ENCODE measurements around the gene GPSM1. TPM values are rescaled to one million over a fixed set of nuclear protein-coding genes. Genes with fewer than 3 reads are reported as not detected.

Gene GPSM1
- total RNA-seq, 2 donors from 2014 or later, result 8.5 to 12.3 TPM

- no peak for DNase-seq (ENCODE audit: low spot score in 2 of 2)
- no peak for ATAC-seq
- H3K36me3 Mint-ChIP-seq, result peaks cover 40 to 62% of the 10 kb centered on the region in 2 donors
- H3K9me3 Mint-ChIP-seq, result no peaks in the 10 kb centered on the region
- H3K27ac Mint-ChIP-seq, result peak overlapping the region in 1 of 2 donors; percentile 96
These were observed 80.6 kb downstream of the GPSM1 start for GRCh38 chr9:136407911-136408310.

Other genes with a start within 250 kb of the GPSM1 start
- gene NACC2, start 232.2 kb upstream of the GPSM1 start, total RNA-seq, result 10 to 100 TPM in 1 of 2 donors, 1 to 10 TPM in 1; 4.5 to 10.0 TPM
- 10 to 100 TPM; 13.3 to 26.2 TPM for gene TMEM250, start 208.7 kb upstream of the GPSM1 start, total RNA-seq
- gene LHX3, start 122.4 kb upstream of the GPSM1 start, total RNA-seq, result under 1 TPM; 0.08 to 0.11 TPM
- gene QSOX2, start 81.7 kb upstream of the GPSM1 start, total RNA-seq, result 10 to 100 TPM; 24.1 to 26.2 TPM
- under 1 TPM in 1 of 2 donors, not detected in 1; 0.02 TPM for gene CCDC187, start 23.4 kb upstream of the GPSM1 start, total RNA-seq
- 10 to 100 TPM; 10.6 to 15.6 TPM for gene DNLZ, start 36.2 kb downstream of the GPSM1 start, total RNA-seq
- 1 to 10 TPM; 1.3 to 1.7 TPM for gene CARD9, start 46.1 kb downstream of the GPSM1 start, total RNA-seq
- gene SNAPC4, start 72.6 kb downstream of the GPSM1 start, total RNA-seq, result 10 to 100 TPM; 12.5 to 16.7 TPM
- gene ENTR1, start 83.1 kb downstream of the GPSM1 start, total RNA-seq, result 10 to 100 TPM; 52.2 to 75.4 TPM
- gene PMPCA, start 83.1 kb downstream of the GPSM1 start, total RNA-seq, result 100 to 1,000 TPM in 1 of 2 donors, 10 to 100 TPM in 1; 94.1 to 110 TPM
- gene INPP5E, start 112.3 kb downstream of the GPSM1 start, total RNA-seq, result 10 to 100 TPM; 14.4 to 16.0 TPM
- 10 to 100 TPM; 56.6 to 79.5 TPM for gene SEC16A, start 155.5 kb downstream of the GPSM1 start, total RNA-seq
- 10 to 100 TPM; 76.4 to 85.5 TPM for gene NOTCH1, start 218.5 kb downstream of the GPSM1 start, total RNA-seq

All from activated naive CD4-positive, alpha-beta T cell treated with anti-CD3 and anti-CD28 coated beads, Interleukin-2, amount 50 U/mL, for 72 hours (primary cell).